Prostate gland (tissue), 2 donors: ENCODE measurements around the gene TSPAN14.

ENCODE experiments used
- POLR2A ChIP-seq: fragments of 450-650 bp; IDR thresholded peaks from one replicate; pipeline ENCODE4 v1.6.1; 2016; ENCODE audit warnings: antibody characterized with exemption, mild to moderate bottlenecking
- TF ChIP-seq, protein P1 (sequence below), 4 experiments: fragments of 200-600 bp in 2 of 4; fragments of 450-650 bp in 2 of 4; sonication (generic) in 2 of 4; IDR thresholded peaks; 1 replicate in 3 of 4; 2 replicates in 1 of 4; pipeline ENCODE4 v1.5.1; 2016 to 2019; ENCODE audit warnings: antibody characterized with exemption in 4 of 4, mild to moderate bottlenecking in 2 of 4, moderate library complexity in 2 of 4

GRCh38 chr10:80498833-80499741 lies 45.0 kb downstream of the TSPAN14 start:
- TF ChIP-seq, protein P1, sequence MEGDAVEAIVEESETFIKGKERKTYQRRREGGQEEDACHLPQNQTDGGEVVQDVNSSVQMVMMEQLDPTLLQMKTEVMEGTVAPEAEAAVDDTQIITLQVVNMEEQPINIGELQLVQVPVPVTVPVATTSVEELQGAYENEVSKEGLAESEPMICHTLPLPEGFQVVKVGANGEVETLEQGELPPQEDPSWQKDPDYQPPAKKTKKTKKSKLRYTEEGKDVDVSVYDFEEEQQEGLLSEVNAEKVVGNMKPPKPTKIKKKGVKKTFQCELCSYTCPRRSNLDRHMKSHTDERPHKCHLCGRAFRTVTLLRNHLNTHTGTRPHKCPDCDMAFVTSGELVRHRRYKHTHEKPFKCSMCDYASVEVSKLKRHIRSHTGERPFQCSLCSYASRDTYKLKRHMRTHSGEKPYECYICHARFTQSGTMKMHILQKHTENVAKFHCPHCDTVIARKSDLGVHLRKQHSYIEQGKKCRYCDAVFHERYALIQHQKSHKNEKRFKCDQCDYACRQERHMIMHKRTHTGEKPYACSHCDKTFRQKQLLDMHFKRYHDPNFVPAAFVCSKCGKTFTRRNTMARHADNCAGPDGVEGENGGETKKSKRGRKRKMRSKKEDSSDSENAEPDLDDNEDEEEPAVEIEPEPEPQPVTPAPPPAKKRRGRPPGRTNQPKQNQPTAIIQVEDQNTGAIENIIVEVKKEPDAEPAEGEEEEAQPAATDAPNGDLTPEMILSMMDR (IDR thresholded peaks at IDR 0.05): peak in 1 of 4 experiments; percentile 11
- TF ChIP-seq POLR2A: no peak
